NOMO-1 treated with dmso at 0.1 percent for 144 hours (cell line): ENCODE data around the gene SERPINB7.

ENCODE experiments used
- DNase-seq: peaks from one replicate; lab custom pipeline; 2025; ENCODE audit not compliant: unreplicated experiment; lab: John Stamatoyannopoulos, UW

Gene SERPINB7

GRCh38 chr18:63784787-63785452 is 9.7 kb downstream of the SERPINB7 start:
- no peak for DNase-seq

- no peak for DNase-seq
These were observed 12.5 kb downstream of the SERPINB7 start for GRCh38 chr18:63787673-63788072.

GRCh38 chr18:63788447-63789096 is 13.4 kb downstream of the SERPINB7 start:
- peak; percentile 49 for DNase-seq

GRCh38 chr18:63789327-63789726 is 14.1 kb downstream of the SERPINB7 start:
- DNase-seq = no peak

- no peak for DNase-seq
These were observed 20.4 kb downstream of the SERPINB7 start for GRCh38 chr18:63795606-63796005.

GRCh38 chr18:63799189-63799588 is 24.0 kb downstream of the SERPINB7 start:
- DNase-seq = no peak

- no peak for DNase-seq
These were observed 26.1 kb downstream of the SERPINB7 start for GRCh38 chr18:63801343-63801742.

- no peak for DNase-seq
These were observed 32.9 kb downstream of the SERPINB7 start for GRCh38 chr18:63808125-63808524.

- DNase-seq = no peak
These were observed 42.3 kb downstream of the SERPINB7 start for GRCh38 chr18:63817441-63818051.

- DNase-seq = no peak
These were observed 43.0 kb downstream of the SERPINB7 start for GRCh38 chr18:63818212-63818611.

GRCh38 chr18:63819786-63820185 is 44.6 kb downstream of the SERPINB7 start:
- DNase-seq = no peak

GRCh38 chr18:63820694-63821093 is 45.5 kb downstream of the SERPINB7 start:
- no peak for DNase-seq

- no peak for DNase-seq
These were observed 48.5 kb downstream of the SERPINB7 start for GRCh38 chr18:63823516-63824219.

- no peak for DNase-seq
These were observed 49.0 kb downstream of the SERPINB7 start for GRCh38 chr18:63824220-63824525.

GRCh38 chr18:63828120-63828519 is 52.9 kb downstream of the SERPINB7 start:
- no peak for DNase-seq

- DNase-seq = no peak
These were observed 53.4 kb downstream of the SERPINB7 start for GRCh38 chr18:63828656-63829055.

- DNase-seq = no peak
These were observed 54.7 kb downstream of the SERPINB7 start for GRCh38 chr18:63829886-63830285.

- peak; percentile 39 for DNase-seq
These were observed 56.0 kb downstream of the SERPINB7 start for GRCh38 chr18:63831080-63831788.

- DNase-seq = no peak
These were observed 57.3 kb downstream of the SERPINB7 start for GRCh38 chr18:63832470-63832869.

- DNase-seq = no peak
These were observed 59.4 kb downstream of the SERPINB7 start for GRCh38 chr18:63834471-63835113.

GRCh38 chr18:63836456-63836855 is 61.2 kb downstream of the SERPINB7 start:
- DNase-seq = no peak
